Measurements from ENCODE around the gene RPLP2.

DNA sequence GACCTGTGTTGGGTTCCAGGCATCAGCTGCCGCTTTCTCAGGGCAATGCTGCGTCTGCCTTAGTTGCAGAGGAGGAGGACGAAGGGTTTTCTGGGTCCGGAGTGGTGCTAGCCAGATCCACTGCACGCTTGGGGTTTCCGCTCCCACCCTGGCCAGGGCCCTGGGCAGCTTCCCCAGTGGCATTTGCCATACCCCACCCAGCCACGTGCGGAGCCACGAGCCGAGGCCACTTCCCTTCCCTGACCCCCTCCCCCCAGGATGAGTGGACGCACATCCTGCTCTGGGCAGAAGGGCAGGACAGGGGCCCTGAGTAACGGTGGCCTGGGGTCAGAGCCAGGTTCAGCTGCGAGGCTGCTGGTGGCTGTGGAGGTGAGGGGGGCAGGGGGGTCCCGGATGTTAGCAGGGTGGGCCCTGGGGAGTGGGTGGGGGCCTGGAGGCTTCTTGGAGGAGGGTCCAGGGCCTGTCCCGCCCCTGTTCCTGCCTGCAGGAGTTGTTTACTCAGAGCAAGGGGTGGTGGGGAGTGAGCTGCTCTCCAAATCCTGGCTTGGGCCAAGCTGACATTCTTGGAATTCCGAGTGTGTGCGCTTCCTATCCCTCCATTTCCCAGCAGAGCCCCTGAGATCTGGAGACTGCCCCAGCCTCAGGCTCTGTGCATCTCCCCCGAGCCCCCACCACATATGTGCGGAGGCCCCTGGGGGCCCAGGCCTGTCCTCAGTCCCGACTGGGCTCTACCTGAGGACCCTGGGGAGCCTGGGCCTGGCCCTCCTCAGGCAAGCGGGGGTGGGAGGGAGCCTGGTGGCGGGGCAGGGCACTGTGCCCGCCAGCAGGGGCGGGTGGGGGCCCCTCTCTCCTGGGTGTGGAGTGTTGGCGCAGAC, 34.3 kb downstream of the RPLP2 start:
- TF ChIP-seq, protein P1, sequence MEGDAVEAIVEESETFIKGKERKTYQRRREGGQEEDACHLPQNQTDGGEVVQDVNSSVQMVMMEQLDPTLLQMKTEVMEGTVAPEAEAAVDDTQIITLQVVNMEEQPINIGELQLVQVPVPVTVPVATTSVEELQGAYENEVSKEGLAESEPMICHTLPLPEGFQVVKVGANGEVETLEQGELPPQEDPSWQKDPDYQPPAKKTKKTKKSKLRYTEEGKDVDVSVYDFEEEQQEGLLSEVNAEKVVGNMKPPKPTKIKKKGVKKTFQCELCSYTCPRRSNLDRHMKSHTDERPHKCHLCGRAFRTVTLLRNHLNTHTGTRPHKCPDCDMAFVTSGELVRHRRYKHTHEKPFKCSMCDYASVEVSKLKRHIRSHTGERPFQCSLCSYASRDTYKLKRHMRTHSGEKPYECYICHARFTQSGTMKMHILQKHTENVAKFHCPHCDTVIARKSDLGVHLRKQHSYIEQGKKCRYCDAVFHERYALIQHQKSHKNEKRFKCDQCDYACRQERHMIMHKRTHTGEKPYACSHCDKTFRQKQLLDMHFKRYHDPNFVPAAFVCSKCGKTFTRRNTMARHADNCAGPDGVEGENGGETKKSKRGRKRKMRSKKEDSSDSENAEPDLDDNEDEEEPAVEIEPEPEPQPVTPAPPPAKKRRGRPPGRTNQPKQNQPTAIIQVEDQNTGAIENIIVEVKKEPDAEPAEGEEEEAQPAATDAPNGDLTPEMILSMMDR (IDR thresholded peaks at IDR 0.05; ENCODE audit: poor library complexity): no peak
- TF ChIP-seq EZH2phosphoT487 (IDR thresholded peaks at IDR 0.05; ENCODE audit: low read depth, severe bottlenecking, unreplicated experiment): no peak
